Amygdala (tissue), 56 donors: ENCODE data around the gene TSHZ3.
A peak's percentile ranks its signal among the peaks of the same experiment; 100 is the strongest.

Experiments
- DNase-seq, 56 donors: peaks; one replicate each; lab custom pipeline; 2025; lab: John Stamatoyannopoulos, UW

The TSHZ3 gene

GRCh38 chr19:31354799-31355664 is 5.8 kb upstream of the TSHZ3 start:
- DNase-seq: no peak

- DNase-seq: no peak
Measured at GRCh38 chr19:31354316-31354715, 5.1 kb upstream of the TSHZ3 start.

GRCh38 chr19:31353833-31354232 is 4.6 kb upstream of the TSHZ3 start:
- DNase-seq: no peak

- no peak for DNase-seq
Measured at GRCh38 chr19:31352782-31353651, 3.8 kb upstream of the TSHZ3 start.

DNA sequence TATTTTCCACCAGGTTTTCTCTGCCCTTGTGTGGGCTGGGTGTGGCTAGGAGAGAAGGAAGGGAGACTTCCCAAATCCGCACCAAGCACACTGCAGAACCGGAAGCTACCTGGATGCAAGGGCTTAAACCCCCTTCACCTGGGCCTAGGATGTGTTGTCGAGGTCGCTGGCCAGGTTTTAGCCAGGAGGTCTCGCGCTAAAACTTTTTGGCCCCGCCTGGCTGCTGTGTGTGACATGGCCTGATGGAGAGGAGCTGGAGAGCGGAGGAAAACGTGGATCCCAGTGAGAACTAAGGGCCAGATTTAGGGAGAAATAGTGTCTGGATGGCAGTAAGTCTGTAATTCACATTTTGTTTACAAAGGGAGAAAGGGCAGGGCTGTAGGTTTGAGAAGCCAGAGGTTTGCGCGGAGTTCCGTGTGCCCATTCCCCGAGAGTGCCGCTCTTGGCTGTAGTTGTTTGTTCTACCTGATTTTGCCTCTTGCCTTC is 3.1 kb upstream of the TSHZ3 start:
- no peak for DNase-seq

DNA sequence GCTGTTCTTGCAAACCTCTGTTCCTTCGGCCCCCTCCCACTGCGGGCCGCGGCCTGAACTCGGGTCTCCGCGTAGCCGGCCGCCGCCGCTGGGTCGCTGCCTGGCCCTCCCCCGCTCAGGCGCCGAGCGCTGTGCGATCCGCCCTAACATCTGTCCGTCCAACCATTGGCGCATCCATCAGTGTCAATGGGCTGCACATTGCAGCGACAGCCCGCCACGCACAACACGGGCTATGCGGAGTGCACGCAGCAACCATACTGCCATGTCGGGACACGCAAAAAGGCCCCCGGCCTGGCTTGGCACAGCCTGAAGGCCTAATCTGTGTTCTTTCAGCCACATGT is 2.6 kb upstream of the TSHZ3 start:
- DNase-seq: no peak

GRCh38 chr19:31351056-31351854 is 2.0 kb upstream of the TSHZ3 start:
- peak in 2 of 56 donors; percentile 11 to 16 for DNase-seq

GRCh38 chr19:31350693-31351055 is 1.4 kb upstream of the TSHZ3 start:
- DNase-seq: peak in 13 of 56 donors; percentile 5 to 60 (median 22)

DNA sequence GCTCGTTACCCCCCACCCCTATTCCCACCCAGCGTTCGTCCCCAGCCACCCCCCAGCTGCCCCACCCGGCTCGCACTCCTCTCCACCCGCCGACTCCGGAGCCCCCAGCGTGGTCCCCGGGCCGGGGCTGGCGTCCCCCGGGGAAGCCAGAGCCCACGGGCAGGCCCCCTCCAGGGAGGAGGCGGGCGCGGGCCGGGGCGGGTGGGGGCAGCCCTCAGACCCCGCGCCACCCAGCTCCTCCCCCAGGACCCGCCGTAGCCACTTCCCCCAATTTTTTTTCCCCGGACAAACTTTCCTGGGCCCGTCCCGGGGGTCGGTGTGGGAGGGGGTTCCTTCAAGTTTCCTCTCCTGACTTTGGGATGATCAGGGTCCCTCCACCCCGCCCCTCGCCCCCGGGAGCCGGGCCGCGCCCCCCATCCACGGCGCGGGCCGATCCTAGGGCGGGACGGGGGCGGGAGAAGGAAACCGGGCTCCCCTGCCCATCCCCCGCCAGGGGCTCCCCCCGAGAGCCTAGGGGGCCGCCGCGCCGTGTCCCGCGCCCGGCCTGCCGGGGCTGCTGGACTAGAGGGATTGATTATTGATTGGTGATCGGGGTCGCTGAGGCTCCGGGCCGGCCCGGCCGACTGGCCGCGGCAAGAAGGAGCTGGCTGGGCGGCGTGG is 927 bp upstream of the TSHZ3 start:
- peak in 3 of 56 donors; percentile 9 to 23 (median 13) for DNase-seq

DNA sequence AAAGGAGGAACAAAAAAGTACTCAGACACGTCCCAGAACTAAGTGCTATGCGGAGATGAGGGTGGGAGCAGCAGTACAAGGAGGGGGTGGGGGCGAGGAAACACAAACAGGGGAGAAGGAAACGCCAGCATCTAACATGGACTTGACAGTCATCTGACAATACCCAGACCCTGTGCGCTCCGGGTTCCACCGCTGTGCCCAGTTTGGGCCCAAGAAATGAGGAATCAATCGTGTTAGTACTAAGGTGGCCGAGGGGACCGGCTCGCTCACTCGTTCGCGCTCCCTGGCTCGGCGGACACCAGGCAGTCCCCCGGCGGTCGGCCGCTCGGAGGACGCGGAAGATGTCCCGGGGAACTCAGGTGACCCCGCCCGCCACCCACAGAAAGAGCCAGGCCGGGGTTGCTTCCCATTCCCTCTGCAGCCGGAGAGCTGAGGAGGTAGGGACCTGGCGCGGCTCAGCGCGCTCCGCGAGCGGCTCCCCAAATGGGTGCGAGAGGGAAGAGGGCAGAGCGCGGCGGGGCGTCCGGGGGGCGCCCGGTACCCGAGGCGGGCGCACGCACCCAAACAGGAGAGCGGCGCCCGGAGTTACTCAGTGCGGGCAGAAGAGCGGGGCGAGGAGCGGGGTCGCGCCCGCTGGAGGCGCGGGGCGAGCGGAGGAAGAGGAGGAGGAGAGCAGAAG is 616 bp downstream of the TSHZ3 start:
- peak in 1 of 56 donors; percentile 37 for DNase-seq

DNA sequence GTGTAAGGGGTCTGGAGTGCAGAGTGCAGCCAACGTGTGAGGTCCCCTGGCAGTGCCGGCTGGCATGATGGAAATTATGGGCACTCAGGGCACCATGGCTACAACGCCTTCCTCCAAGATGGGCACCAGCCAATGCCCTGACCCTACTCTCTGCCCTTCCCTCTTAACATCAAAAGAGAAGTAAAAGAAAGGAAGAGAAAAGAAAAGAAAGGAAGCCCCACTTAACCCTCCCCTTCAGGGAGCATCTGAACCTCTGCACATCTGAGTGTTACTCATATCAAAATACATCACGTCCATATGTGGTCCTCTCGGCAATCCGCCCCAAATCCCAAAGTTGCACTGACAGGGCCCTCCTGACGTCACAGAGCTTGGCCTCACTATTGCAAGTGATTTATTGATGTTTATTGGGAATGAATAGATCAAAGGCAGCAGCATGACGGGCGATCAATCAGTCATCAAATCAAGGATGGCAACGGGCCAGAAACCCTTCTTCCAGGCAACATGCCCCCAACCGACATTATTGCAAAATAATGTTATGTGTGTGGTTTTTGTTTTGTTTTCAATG is 1.3 kb downstream of the TSHZ3 start:
- DNase-seq: no peak

DNA sequence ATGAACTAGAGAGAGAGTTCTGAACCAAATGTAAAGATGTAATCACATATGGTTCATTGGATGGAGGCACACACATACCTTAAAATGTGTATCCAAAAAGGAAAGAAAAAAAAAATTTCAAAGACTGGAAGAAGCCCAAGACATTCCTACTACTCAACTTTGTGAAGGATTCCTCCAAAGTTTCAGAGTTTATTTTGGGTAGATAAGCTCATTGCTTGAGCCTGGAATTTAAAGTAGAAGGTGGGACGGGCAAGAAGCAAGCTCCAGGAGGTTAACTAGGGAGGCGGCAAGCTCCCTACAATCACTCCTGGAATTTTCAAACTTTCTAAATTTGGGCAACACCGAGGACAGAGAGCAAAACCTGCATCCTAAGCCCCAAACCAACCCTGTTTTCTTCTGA is 1.9 kb downstream of the TSHZ3 start:
- DNase-seq: no peak

DNA sequence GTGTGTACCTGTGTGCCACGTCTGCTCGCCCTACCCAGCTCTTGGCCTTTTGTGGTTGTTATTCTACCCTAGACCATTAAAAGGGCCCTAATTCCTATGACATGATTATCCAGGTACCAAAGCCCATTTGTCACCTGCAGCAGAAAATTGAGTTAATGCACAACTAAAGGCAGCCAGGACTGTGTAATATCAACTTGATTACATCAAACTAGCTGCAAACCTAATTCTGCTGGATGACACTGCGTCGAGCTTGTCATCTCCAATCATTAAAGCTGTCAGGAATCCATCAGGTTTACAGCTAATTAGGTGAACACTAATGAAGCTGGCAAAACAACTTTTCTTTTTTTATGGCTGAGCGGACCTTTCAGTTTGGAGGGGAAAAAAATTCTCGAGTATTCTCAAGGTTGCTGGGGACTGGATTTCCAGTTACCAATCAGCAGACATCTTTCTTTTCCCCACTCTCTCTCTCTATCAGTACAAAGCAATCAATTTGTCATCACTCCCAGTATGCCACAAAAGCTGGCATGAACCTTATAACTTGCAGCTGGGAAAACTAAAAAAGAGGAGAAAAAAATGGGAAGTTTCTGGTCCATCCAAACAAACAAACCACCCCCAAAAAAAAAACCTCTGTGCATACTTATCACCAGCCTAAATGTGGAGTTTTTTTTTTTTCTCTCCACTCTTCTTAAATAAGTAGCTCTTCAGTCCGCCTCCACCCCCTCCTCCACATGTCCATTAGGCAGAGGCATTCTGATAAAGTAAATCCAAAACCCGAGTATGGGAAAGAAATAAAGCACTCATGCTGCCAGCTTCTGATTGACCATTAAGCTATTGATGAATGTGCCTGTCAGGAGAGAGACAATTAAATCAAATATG is 2.8 kb downstream of the TSHZ3 start:
- DNase-seq: no peak

GRCh38 chr19:31344403-31344802 is 4.8 kb downstream of the TSHZ3 start:
- no peak for DNase-seq

GRCh38 chr19:31342926-31343325 is 6.3 kb downstream of the TSHZ3 start:
- DNase-seq: no peak

DNA sequence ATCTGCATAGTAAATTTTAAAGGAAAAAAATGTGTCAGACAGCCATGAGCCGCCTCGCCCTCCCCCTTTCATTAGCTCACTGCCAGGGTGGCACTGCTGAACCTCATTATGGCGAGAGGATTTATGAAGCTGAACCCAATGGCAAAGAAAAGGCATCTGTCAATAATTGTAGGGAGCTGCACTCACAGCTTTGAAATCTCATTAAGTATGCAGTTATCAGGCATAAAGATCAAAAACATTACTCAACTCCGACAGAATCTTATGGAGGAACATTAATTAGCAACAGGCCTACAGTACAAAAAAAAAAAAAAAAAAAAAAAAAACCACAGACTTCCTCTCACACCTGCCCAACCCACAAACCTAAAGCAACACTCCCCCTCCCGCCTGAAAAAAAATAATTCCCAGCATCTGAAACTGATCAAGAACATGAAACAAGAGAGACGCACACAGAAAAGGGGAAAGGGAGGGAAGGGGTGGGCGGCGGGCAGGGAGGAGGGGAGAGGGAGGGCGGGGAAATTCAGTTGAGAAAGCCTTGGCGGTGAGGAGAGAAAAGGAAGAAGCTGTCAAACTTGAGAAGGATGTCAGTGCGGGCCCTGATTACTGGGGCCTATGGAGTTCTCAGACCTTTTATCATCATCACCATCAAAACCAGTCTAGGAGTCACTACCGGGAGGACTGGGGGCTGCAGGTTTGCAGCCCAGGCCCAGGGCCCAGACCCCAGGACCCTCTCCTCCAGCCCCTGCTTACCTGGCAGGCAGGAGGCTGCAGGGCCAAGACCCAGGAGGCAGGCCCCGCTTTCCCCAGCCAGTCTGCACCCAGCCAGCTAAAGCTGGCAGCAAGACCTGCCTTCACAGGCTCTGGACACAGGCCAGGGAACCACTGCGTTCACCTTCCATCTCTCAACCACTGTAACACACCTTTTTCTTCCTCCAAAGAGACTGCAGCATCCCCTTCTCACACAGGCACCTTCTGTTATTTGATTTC is 8.9 kb downstream of the TSHZ3 start:
- DNase-seq: no peak

DNA sequence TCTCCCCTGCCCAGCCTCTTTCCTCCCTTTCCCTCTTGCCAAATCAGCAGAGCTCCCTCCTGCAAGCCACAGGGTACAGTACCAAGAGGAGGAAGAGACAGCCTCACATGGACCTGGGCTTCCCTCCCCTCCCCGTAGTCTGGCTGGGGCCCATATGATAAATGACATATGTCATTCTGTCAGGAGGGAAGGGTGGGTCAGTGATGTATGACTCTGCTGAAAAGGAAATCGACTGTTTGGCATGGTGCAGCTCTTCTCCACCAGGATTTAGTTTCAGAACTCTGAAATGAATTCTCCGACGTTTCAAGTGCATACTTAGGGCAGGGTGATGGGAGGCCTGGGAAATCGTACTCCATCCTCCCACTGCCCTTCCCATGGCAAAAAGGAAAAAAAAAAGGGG is 9.8 kb downstream of the TSHZ3 start:
- DNase-seq: no peak
